Esophagus muscularis mucosa (tissue), 3 donors: ENCODE measurements around the gene AVEN.

Experiments
- EP300 ChIP-seq: sonication (generic); formaldehyde crosslinking; IDR thresholded peaks from one replicate; pipeline ENCODE4 v1.6.1; 2017; ENCODE audit warnings: antibody characterized with exemption
- POLR2AphosphoS5 ChIP-seq, 2 donors: sonication (generic); formaldehyde crosslinking; IDR thresholded peaks; one replicate each; pipeline ENCODE4 v1.6.1; 2017; ENCODE audit warnings: antibody characterized with exemption in 2 of 2

- TF ChIP-seq POLR2AphosphoS5 (IDR thresholded peaks at IDR 0.05) (no peak), EP300 (no peak)
These were observed 181.3 kb downstream of the AVEN start for GRCh38 chr15:33857726-33858125.
